ENCODE measurements around the gene DHX34. TPM values are rescaled to one million over a fixed set of nuclear protein-coding genes. Genes with fewer than 3 reads are reported as not detected.

The DHX34 gene
- total RNA-seq, 1 donor = 13.4 TPM

DNA sequence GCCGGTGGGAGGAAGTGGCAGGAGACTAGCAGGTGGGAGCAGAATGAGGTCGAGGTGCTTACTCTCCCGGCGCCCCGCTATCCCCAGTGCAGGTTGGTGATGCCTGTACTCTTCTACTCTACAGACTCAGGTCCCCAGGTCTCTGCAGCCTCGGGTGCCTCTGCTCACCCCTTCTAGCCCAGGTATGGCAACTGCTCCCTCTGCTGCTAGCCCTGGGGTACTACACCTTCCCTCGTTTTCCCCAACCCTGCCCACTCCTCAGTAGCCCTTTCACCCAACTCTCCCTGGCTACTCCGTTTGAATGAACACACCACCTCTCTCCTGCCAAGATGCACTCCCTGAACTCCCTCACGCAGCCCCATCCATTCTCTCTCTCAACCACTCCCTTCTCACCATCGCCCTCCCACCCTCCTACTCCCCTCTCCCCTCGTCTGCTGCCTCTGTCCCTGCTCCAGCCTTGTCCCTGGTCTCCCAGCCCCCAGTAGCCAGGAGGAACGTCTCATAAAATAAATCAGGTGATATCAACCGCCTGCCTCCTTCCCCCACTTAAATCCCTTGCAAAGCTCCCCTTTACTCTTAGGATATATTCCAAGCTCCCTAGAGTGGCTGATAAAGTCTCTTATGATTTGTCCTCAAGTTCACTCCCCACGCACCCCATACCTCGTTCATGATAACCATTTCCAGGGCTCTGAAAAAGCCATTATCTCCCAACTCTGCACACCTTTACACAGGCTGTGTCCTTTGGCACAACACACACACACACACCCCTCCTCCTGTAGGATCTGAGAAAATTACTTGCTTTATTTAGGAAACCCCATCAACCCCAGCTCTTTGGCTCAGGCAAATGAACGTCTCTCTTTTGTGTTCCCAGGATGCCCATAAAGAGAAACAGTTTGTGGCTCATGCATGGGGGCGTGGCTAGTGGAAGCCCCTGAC is 78.4 kb downstream of the DHX34 start:
- TF ChIP-seq, protein P1, sequence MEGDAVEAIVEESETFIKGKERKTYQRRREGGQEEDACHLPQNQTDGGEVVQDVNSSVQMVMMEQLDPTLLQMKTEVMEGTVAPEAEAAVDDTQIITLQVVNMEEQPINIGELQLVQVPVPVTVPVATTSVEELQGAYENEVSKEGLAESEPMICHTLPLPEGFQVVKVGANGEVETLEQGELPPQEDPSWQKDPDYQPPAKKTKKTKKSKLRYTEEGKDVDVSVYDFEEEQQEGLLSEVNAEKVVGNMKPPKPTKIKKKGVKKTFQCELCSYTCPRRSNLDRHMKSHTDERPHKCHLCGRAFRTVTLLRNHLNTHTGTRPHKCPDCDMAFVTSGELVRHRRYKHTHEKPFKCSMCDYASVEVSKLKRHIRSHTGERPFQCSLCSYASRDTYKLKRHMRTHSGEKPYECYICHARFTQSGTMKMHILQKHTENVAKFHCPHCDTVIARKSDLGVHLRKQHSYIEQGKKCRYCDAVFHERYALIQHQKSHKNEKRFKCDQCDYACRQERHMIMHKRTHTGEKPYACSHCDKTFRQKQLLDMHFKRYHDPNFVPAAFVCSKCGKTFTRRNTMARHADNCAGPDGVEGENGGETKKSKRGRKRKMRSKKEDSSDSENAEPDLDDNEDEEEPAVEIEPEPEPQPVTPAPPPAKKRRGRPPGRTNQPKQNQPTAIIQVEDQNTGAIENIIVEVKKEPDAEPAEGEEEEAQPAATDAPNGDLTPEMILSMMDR (IDR thresholded peaks at IDR 0.05; ENCODE audit: insufficient read depth, low read depth, low read length) = peak; percentile 93
- DNase-seq (ENCODE audit: low read depth) = peak; percentile 57
- H3K4me3 ChIP-seq (ENCODE audit: low read depth, low read length) = peak overlapping the region; percentile 18

DNA sequence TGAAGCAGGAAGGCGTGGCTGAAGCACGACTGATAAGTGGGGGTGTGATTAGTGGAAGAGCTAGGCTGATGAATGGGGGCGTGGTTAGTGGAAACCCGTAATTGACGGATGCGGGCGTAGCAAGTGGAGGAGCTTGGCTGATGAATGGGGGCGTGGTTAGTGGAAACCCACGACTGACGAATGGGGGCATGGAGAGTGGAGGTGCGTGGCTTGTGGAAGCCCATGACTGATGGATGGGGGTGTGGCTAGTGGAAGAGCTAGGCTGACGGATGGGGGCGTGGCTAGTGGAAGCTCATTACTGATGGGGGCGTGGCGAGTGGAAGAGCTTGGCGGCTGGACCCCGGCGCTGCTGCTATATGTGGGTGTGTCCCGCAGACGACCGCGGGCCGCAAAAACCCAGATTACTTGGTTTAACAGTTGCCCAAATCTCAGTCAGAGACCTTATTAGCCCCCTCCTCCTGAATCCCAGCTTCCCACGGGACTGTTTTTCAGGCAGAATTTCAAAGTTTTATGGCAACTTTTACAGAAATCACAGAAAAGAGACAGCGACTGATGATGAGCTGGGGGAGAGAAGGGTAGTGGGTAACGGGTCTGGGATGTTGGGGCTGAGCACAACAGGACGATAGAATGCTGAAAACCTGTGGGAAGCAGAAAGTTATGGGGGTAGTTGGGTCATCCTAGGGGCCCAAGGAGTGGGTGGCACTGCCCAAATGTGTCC is 79.2 kb downstream of the DHX34 start:
- H3K4me3 ChIP-seq (ENCODE audit: low read depth, low read length) = peak overlapping the region; percentile 44
- TF ChIP-seq, protein P1 (IDR thresholded peaks at IDR 0.05; ENCODE audit: insufficient read depth, low read depth, low read length) = no peak
- DNase-seq (ENCODE audit: low read depth) = peak; percentile 100

GRCh38 chr19:47429140-47429793 is 80.2 kb downstream of the DHX34 start:
- H3K4me3 ChIP-seq (ENCODE audit: low read depth, low read length) = no peak overlapping the region
- TF ChIP-seq, protein P1 (IDR thresholded peaks at IDR 0.05; ENCODE audit: insufficient read depth, low read depth, low read length) = no peak
- DNase-seq (ENCODE audit: low read depth) = no peak

DNA sequence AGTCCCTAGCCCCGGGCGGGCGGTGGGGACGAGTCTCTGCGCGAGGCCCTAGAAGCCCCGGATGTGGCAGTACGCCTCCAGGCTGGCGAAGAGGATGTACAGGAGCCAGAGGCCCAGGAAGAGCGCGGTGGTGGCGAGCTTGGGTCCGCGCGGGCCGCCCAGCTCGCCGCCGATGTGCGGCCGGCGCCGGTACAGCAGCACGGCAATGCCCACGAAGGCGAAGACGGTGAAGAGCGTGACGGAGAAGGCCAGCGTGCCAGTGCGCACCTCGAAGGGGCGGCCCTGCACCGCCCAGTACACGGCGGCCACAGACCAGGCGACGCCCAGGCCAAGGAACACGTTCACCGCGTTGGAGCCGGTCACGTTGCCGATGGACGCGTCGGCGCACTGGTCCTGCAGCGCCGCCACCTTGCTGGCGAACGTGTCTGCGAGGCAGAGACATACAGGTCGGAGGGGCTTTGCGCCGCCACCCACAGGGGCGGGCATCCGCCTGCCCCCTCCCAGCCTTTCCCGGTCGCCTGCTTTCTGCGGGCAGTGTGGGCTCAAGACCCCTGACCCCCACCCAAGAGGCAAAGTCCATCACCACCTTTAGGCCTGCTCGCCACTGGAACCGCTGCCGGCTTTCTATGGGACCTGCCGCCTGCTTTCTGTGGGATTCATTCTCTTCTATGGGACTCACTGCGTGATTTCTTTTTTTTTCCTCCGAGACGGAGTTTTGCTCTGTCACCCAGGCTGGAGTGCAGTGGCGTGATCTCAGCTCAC is 81.1 kb downstream of the DHX34 start:
- H3K4me3 ChIP-seq (ENCODE audit: low read depth, low read length) = peak overlapping the region; percentile 34
- DNase-seq (ENCODE audit: low read depth) = peak; percentile 57
- TF ChIP-seq, protein P1 (IDR thresholded peaks at IDR 0.05; ENCODE audit: insufficient read depth, low read depth, low read length) = no peak

DNA sequence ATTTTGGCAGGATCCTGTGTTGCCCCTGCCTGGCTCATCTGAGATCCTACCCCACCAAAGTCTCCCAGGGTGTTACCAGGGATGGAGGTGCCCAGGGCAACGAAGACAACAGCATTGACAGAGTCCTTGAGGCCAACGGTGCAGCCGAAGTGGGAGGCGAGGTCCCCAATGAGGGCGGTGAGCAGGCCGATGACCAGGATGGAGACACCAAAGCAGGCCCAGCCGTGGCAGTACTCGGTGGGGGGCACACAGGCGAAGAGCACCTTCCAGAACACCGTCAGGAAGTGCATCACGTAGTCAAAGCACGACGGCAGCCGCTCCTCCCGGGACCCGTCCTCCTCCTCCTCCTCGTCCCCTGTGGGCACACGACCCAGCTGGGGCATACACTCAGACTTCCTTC is 83.0 kb downstream of the DHX34 start:
- DNase-seq (ENCODE audit: low read depth) = no peak
- TF ChIP-seq, protein P1 (IDR thresholded peaks at IDR 0.05; ENCODE audit: insufficient read depth, low read depth, low read length) = no peak
- no peak overlapping the region for H3K4me3 ChIP-seq (ENCODE audit: low read depth, low read length)

Other genes starting within 250 kb of the DHX34 start
- 16.0 and 16.8 TPM in 2 replicates for gene ZC3H4, start 235.5 kb upstream of the DHX34 start, total RNA-seq
- 155 and 160 TPM in 2 replicates for gene SAE1, start 218.5 kb upstream of the DHX34 start, total RNA-seq
- 6.0 and 14.2 TPM in 2 replicates for gene BBC3, start 118.1 kb upstream of the DHX34 start, total RNA-seq
- 7.3 and 8.4 TPM in 2 replicates for gene CCDC9, start 92.8 kb upstream of the DHX34 start, total RNA-seq
- 2.6 and 4.2 TPM in 2 replicates for gene INAFM1, start 74.4 kb upstream of the DHX34 start, total RNA-seq
- gene C5AR1, start 39.5 kb upstream of the DHX34 start, total RNA-seq = 0.32 and 0.43 TPM in 2 replicates
- gene C5AR2, start 17.1 kb upstream of the DHX34 start, total RNA-seq = under 0.01 TPM in 1 of 2 replicates, not detected in the other
- gene MEIS3, start 70.2 kb downstream of the DHX34 start, total RNA-seq = 38.0 and 60.6 TPM in 2 replicates
- not detected in 2 replicates for gene SLC8A2, start 122.6 kb downstream of the DHX34 start, total RNA-seq
- gene KPTN, start 134.9 kb downstream of the DHX34 start, total RNA-seq = 2.6 and 3.9 TPM in 2 replicates
- 72.5 and 82.8 TPM in 2 replicates for gene NAPA, start 165.7 kb downstream of the DHX34 start, total RNA-seq
- gene ZNF541, start 223.8 kb downstream of the DHX34 start, total RNA-seq = under 0.01 TPM in 2 replicates

Data from fibroblast of villous mesenchyme (primary cell).